HepG2 (cell line): ENCODE results near the gene CEP120. TPM values are rescaled to one million over a fixed set of nuclear protein-coding genes. Genes with fewer than 3 reads are reported as not detected.

Source experiments
- AKNA ChIP-seq: sonication (generic); formaldehyde crosslinking; IDR thresholded peaks from 2 replicates; pipeline ENCODE4 v1.4.0; 2020; ENCODE audit warnings: missing genetic modification reagents, borderline replicate concordance
- ATRX ChIP-seq: sonication (generic); formaldehyde crosslinking; IDR thresholded peaks from 2 replicates; pipeline ENCODE4 v1.4.0; 2020; ENCODE audit warnings: missing genetic modification reagents, borderline replicate concordance
- CENPBD1 ChIP-seq: sonication (generic); formaldehyde crosslinking; IDR thresholded peaks from 2 replicates; pipeline ENCODE4 v1.8.0; 2022; ENCODE audit warnings: missing genetic modification reagents, low read depth, mild to moderate bottlenecking, borderline replicate concordance
- FOSL2 ChIP-seq: sonication (generic); formaldehyde crosslinking; IDR thresholded peaks from 2 replicates; pipeline ENCODE4 v1.4.0; 2020; ENCODE audit warnings: missing genetic modification reagents
- IRX3 ChIP-seq: sonication (generic); formaldehyde crosslinking; IDR thresholded peaks from 2 replicates; pipeline ENCODE4 v1.8.1; 2023; ENCODE audit warnings: mild to moderate bottlenecking, low read depth, missing genetic modification reagents, borderline replicate concordance
- KAT7 ChIP-seq: IDR thresholded peaks from 2 replicates; pipeline ENCODE4 v1.6.1; 2018; ENCODE audit warnings: borderline replicate concordance, missing compliant biosample characterization
- NCOA5 ChIP-seq: sonication (generic); formaldehyde crosslinking; IDR thresholded peaks from 2 replicates; pipeline ENCODE4 v1.4.0; 2020; ENCODE audit warnings: missing genetic modification reagents
- NFIC ChIP-seq: IDR thresholded peaks from 2 replicates; pipeline ENCODE4 v1.6.1; 2012; ENCODE audit warnings: mild to moderate bottlenecking, low read length, inconsistent platforms
- RCOR2 ChIP-seq: IDR thresholded peaks from 2 replicates; pipeline ENCODE4 v1.6.1; 2016; ENCODE audit warnings: missing biosample characterization, missing genetic modification reagents
- SOX6 ChIP-seq, 2 experiments: fragments of 450-650 bp in 1 of 2; sonication (generic) in 1 of 2; formaldehyde crosslinking in 1 of 2; IDR thresholded peaks; 2 replicates each; pipeline versions ENCODE4 v1.4.0 to v1.6.1; 2017 to 2020; ENCODE audit warnings: antibody characterized with exemption in 1 of 2, mild to moderate bottlenecking in 1 of 2, missing genetic modification reagents in 1 of 2
- SP2 ChIP-seq: sonication (generic); formaldehyde crosslinking; IDR thresholded peaks from 2 replicates; pipeline ENCODE4 v1.5.1; 2020; ENCODE audit warnings: mild to moderate bottlenecking, missing genetic modification reagents
- TAF1 ChIP-seq: sonication (generic); formaldehyde crosslinking; IDR thresholded peaks from 2 replicates; pipeline ENCODE4 v1.4.0; 2020; ENCODE audit warnings: missing genetic modification reagents
- TFDP2 ChIP-seq: sonication (generic); formaldehyde crosslinking; IDR thresholded peaks from 2 replicates; pipeline ENCODE4 v1.4.0; 2020; ENCODE audit warnings: missing genetic modification reagents
- WIZ ChIP-seq: sonication (generic); formaldehyde crosslinking; IDR thresholded peaks from 2 replicates; pipeline ENCODE4 v1.5.1; 2020; ENCODE audit warnings: mild to moderate bottlenecking, missing genetic modification reagents
- ZFP41 ChIP-seq: sonication (generic); formaldehyde crosslinking; IDR thresholded peaks from 2 replicates; pipeline ENCODE4 v1.4.0; 2020; ENCODE audit warnings: mild to moderate bottlenecking, missing genetic modification reagents, borderline replicate concordance
- ZFY ChIP-seq: sonication (generic); formaldehyde crosslinking; IDR thresholded peaks from 2 replicates; pipeline ENCODE4 v1.4.0; 2020; ENCODE audit warnings: missing genetic modification reagents
- ZKSCAN1 ChIP-seq: fragments of 150-350 bp; IDR thresholded peaks from 2 replicates; pipeline ENCODE4 v1.6.1; 2014; ENCODE audit warnings: low read length
- ZMAT5 ChIP-seq: sonication (generic); formaldehyde crosslinking; IDR thresholded peaks from 2 replicates; pipeline ENCODE4 v1.5.0; 2020; ENCODE audit warnings: mild to moderate bottlenecking, low read depth, missing genetic modification reagents, borderline replicate concordance
- ZNF143 ChIP-seq: sonication (generic); formaldehyde crosslinking; IDR thresholded peaks from 2 replicates; pipeline ENCODE4 v1.4.0; 2020; ENCODE audit warnings: missing genetic modification reagents
- ZNF350 ChIP-seq: sonication (generic); formaldehyde crosslinking; IDR thresholded peaks from 2 replicates; pipeline ENCODE4 v1.4.0; 2020; ENCODE audit warnings: mild to moderate bottlenecking, low read depth, missing genetic modification reagents, borderline replicate concordance
- ZNF367 ChIP-seq: sonication (generic); formaldehyde crosslinking; IDR thresholded peaks from 2 replicates; pipeline ENCODE4 v1.4.0; 2020; ENCODE audit warnings: missing genetic modification reagents, borderline replicate concordance
- polyA plus RNA-seq, 8 experiments: library from polyadenylated mRNA; depleted of rRNA in 3 of 8; stranded (reverse) in 7 of 8; unstranded in 1 of 8; fragments of >200 nt; fragmentation: Illumina TruSeq in 4 of 8; extraction: Trizol in 4 of 8; gene quantifications; 2 replicates each; pipeline versions ENCODE4 v1.2.1 to v1.2.3, GENCODE V29; 2011 to 2016; ENCODE audit warnings: low read depth in 4 of 8, missing spikeins in 1 of 8, mixed read lengths in 1 of 8; ENCODE audit not compliant: insufficient read depth in 1 of 8
- total RNA-seq, 5 experiments: library from RNA; depleted of rRNA; stranded (reverse); fragments of >200 nt; fragmentation: Illumina TruSeq; extraction: Trizol; gene quantifications; 2 replicates each; pipeline ENCODE4 v1.2.3, GENCODE V29; 2016; ENCODE audit warnings: low read depth in 1 of 5

CEP120 gene
- total and polyA plus RNA-seq, 2 of the 13 experiments (the other 11 are each of a cell fraction or from before 2014, with no cell fraction given) = 8.0 to 14.7 TPM

GRCh38 chr5:123423278-123424149 is at the start of gene CEP120 (continued):
- peak; percentile 92 for TF ChIP-seq TFDP2 (CRISPR knock-in tag)
- TF ChIP-seq ZMAT5 (CRISPR knock-in tag) = no peak
- no peak for TF ChIP-seq CENPBD1 (CRISPR knock-in tag)
- TF ChIP-seq NFIC = 0 out of 2 replicates have a peak, but pooled peaks have one; percentile 15
- 0 out of 2 replicates have a peak, but pooled peaks have one; percentile 35 for TF ChIP-seq NCOA5 (CRISPR knock-in tag)
- peak; percentile 75; the same call in 1 of the 2 replicates for TF ChIP-seq AKNA (CRISPR knock-in tag)
- TF ChIP-seq ZNF143 (CRISPR knock-in tag) = no peak
- TF ChIP-seq ZNF350 (CRISPR knock-in tag) = peak; percentile 89
- 0 out of 2 replicates have a peak, but pooled peaks have one; percentile 20 for TF ChIP-seq ZKSCAN1
- no peak for TF ChIP-seq IRX3 (CRISPR knock-in tag)
- no peak for TF ChIP-seq SOX6 (IDR thresholded peaks at IDR 0.05)
- peak; percentile 75 for TF ChIP-seq SOX6 (CRISPR knock-in tag; IDR thresholded peaks at IDR 0.05)
- peak; percentile 57; the same call in 1 of the 2 replicates for TF ChIP-seq WIZ (CRISPR knock-in tag)
- peak; percentile 68 for TF ChIP-seq FOSL2 (CRISPR knock-in tag)
- peak; percentile 75; the same call in 1 of the 2 replicates for TF ChIP-seq KAT7 (CRISPR knock-in tag)
- no peak for TF ChIP-seq RCOR2 (CRISPR knock-in tag)
- TF ChIP-seq TAF1 = peak; percentile 81
- TF ChIP-seq ZFP41 = no peak
- TF ChIP-seq ZNF367 (CRISPR knock-in tag) = no peak
- TF ChIP-seq SP2 = no peak
- TF ChIP-seq ZFY (CRISPR knock-in tag) = peak; percentile 96
- no peak for TF ChIP-seq ATRX (CRISPR knock-in tag)
